Upper lobe of left lung (tissue), 4 donors: ENCODE data around the gene ASB17.

ENCODE experiments used
- CTCF ChIP-seq, 6 experiments: fragments of 450-650 bp in 4 of 6; fragments of 200-600 bp in 2 of 6; sonication (generic) in 2 of 6; IDR thresholded peaks; one replicate each; pipeline ENCODE4 v1.5.1; 2016 to 2019; ENCODE audit warnings: antibody characterized with exemption in 6 of 6
- EP300 ChIP-seq, 4 donors: sonication (generic); formaldehyde crosslinking; IDR thresholded peaks; one replicate each; pipeline ENCODE4 v1.5.1; 2017; ENCODE audit warnings: antibody characterized with exemption in 4 of 4, control low read depth in 2 of 4
- POLR2A ChIP-seq, 4 donors: fragments of 450-650 bp; IDR thresholded peaks; one replicate each; pipeline ENCODE4 v1.5.1; 2016 to 2017; ENCODE audit warnings: antibody characterized with exemption in 4 of 4, mild to moderate bottlenecking in 2 of 4
- POLR2AphosphoS5 ChIP-seq, 2 donors: sonication (generic); formaldehyde crosslinking; IDR thresholded peaks; one replicate each; pipeline ENCODE4 v1.5.1; 2017; ENCODE audit warnings: antibody characterized with exemption in 2 of 2

GRCh38 chr1:75901371-75901770 is 30.8 kb downstream of the ASB17 start:
- TF ChIP-seq CTCF (IDR thresholded peaks at IDR 0.05) (no peak), POLR2A (IDR thresholded peaks at IDR 0.05) (no peak), POLR2AphosphoS5 (IDR thresholded peaks at IDR 0.05) (no peak), EP300 (IDR thresholded peaks at IDR 0.05) (no peak)
